ENCODE measurements around the gene DNAJB13. TPM values are rescaled to one million over a fixed set of nuclear protein-coding genes. Genes with fewer than 3 reads are reported as not detected.
A peak's percentile ranks its signal among the peaks of the same experiment; 100 is the strongest.

Gene DNAJB13
- total and polyA plus RNA-seq, 2 donors (not counting 1 experiment from before 2014, with no cell fraction given) = 0.15 to 0.27 TPM

GRCh38 chr11:73972620-73973449 lies 22.0 kb downstream of the DNAJB13 start:
- Histone ChIP-seq H4K20me1 (ENCODE audit: control insufficient read depth, insufficient read depth, low read length, poor library complexity, severe bottlenecking) (peaks cover 49% of the 10 kb centered on the region), H3K9ac (ENCODE audit: low read length) (no peak overlapping the region), H3K36me3 (replicated peaks in 1 of 2; ENCODE audit: control extremely low read depth in 1 of 2, control insufficient read depth in 1 of 2, extremely low read depth in 1 of 2, insufficient read depth in 2 of 2, low read length in 1 of 2) (peaks cover 16 to 39% of the 10 kb centered on the region in 2 experiments), H3K4me2 (replicated peaks; ENCODE audit: low read depth, low read length, poor library complexity, severe bottlenecking) (peak overlapping the region; percentile 60), H2AFZ (ENCODE audit: insufficient read depth, low read depth, low read length, poor library complexity, severe bottlenecking) (no peak overlapping the region), H3K27ac (ENCODE audit: low read length in 2 of 2) (peak overlapping the region; percentile 49 to 94), H3K9me3 (ENCODE audit: control extremely low read depth in 1 of 3, control insufficient read depth in 2 of 3, insufficient read depth in 1 of 3, low read length in 2 of 3) (no peaks in the 10 kb centered on the region), H3K4me3 (ENCODE audit: control extremely low read depth in 1 of 5, extremely low read depth in 1 of 5, insufficient read depth in 1 of 5, low read depth in 2 of 5, low read length in 4 of 5) (no peak overlapping the region), H3K4me1 (ENCODE audit: control insufficient read depth in 2 of 2, insufficient read depth in 2 of 2, low read length in 2 of 2) (peaks cover 93 to 100% of the 10 kb centered on the region in 2 donors), H3K79me2 (ENCODE audit: control insufficient read depth, insufficient read depth, low read length) (peaks cover 14% of the 10 kb centered on the region), H3K27me3 (replicated peaks in 1 of 4; ENCODE audit: control extremely low read depth in 1 of 4, control insufficient read depth in 3 of 4, insufficient read depth in 4 of 4, low read length in 3 of 4) (no peaks in the 10 kb centered on the region)
- peak; percentile 48 for DNase-seq
- Mint-ChIP-seq H3K27ac (peak overlapping the region; percentile 96), H3K27me3 (no peaks in the 10 kb centered on the region), H3K4me3 (peak overlapping the region; percentile 26), H3K9me3 (ENCODE audit: insufficient read depth) (no peaks in the 10 kb centered on the region), H3K4me1 (peaks cover 96% of the 10 kb centered on the region)
- ChIA-PET CTCF (interaction anchor here (1.1 to 9.9 kb wide), 6 partner anchors 9 to 61 kb away, joined by 3 to 97 read pairs (median 4); partner anchors contain the start of gene UCP2), POLR2A (interaction anchor here (0.7 to 9.4 kb wide), 7 partner anchors 9 to 198 kb away, joined by 3 to 155 read pairs (median 4); partner anchors contain the start of genes C2CD3 and UCP2)
- WGBS (ENCODE audit: insufficient coverage) = 71% methylated on average over 5 of the region's 11 CpGs
- no peak for ATAC-seq (ENCODE audit: low read depth)
- intact Hi-C loops (cut with micrococcal nuclease) = no loop called here
- TF ChIP-seq CTCF (IDR thresholded peaks at IDR 0.05) = no peak
- no peak for TF ChIP-seq EZH2 (IDR thresholded peaks at IDR 0.05; ENCODE audit: borderline replicate concordance, insufficient read depth, low read depth, low read length, poor library complexity, severe bottlenecking)
